ENCODE data around the gene RPS18. TPM values are rescaled to one million over a fixed set of nuclear protein-coding genes. Genes with fewer than 3 reads are reported as not detected.

RPS18 gene
- polyA plus RNA-seq, 1 of the 3 experiments (the other 2 are of a cell fraction): 12,112 TPM

DNA sequence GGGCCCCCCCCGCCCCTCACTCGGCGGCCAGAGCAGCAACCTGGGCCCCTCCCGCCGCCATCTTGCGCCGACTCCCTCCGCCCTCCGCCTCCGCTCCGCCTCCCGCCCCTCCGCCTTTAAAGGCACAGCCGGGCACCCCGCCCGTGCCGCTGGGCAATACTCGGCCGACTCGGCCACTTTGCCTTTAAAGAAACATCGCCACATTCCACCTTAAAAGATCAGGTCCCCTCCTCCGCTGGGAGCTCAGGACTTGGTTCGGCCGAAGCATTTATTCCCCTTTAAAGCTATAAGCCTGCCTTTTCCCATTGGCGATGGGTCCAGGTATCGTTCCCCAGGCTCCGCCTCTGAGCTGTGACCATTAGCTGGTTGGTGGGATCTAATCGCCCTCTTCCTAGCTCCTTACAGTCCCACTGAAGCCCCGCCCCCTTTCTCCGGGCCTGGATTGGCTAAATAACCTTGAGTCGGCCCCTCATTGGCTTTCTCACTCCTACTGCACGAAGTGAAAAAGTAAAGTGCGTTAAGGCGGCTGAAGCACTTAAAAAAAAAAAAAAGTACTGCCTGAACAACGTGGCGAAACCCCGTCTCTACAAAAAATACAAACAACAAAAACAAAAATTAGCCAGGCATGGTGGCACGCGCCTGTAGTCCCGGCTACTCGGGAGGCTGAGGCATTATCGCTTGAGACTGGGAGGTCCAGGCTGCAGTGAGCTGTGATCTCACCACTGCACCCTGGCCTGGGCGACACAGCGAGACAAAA, 46.0 kb downstream of the RPS18 start, which contains the start of gene ZBTB22 (continued):
- TF ChIP-seq, protein P1, sequence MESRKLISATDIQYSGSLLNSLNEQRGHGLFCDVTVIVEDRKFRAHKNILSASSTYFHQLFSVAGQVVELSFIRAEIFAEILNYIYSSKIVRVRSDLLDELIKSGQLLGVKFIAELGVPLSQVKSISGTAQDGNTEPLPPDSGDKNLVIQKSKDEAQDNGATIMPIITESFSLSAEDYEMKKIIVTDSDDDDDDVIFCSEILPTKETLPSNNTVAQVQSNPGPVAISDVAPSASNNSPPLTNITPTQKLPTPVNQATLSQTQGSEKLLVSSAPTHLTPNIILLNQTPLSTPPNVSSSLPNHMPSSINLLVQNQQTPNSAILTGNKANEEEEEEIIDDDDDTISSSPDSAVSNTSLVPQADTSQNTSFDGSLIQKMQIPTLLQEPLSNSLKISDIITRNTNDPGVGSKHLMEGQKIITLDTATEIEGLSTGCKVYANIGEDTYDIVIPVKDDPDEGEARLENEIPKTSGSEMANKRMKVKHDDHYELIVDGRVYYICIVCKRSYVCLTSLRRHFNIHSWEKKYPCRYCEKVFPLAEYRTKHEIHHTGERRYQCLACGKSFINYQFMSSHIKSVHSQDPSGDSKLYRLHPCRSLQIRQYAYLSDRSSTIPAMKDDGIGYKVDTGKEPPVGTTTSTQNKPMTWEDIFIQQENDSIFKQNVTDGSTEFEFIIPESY (IDR thresholded peaks at IDR 0.05; ENCODE audit: borderline replicate concordance, low read depth): no peak
- peak; percentile 50; the same call in 1 of the 2 replicates for TF ChIP-seq MXI1 (IDR thresholded peaks at IDR 0.05; ENCODE audit: low read depth, low read length)
- no peak for TF ChIP-seq RAD21 (IDR thresholded peaks at IDR 0.05; ENCODE audit: low read length)
- no peak for TF ChIP-seq NFIC (IDR thresholded peaks at IDR 0.05; ENCODE audit: borderline replicate concordance)
- TF ChIP-seq RFX5 (IDR thresholded peaks at IDR 0.05; ENCODE audit: low read length): peak; percentile 84
- TF ChIP-seq RCOR1 (IDR thresholded peaks at IDR 0.05; ENCODE audit: low read length): no peak
- no peak for TF ChIP-seq ELF1 (IDR thresholded peaks at IDR 0.05)
- TF ChIP-seq TCF12 (IDR thresholded peaks at IDR 0.05): no peak
- TF ChIP-seq SIN3A (IDR thresholded peaks at IDR 0.05; ENCODE audit: borderline replicate concordance, low read depth, low read length): no peak
- TF ChIP-seq SMC3 (IDR thresholded peaks at IDR 0.05; ENCODE audit: low read depth, low read length): no peak
- no peak; the same call in 1 of the 2 replicates for TF ChIP-seq JUND (IDR thresholded peaks at IDR 0.05)
- TF ChIP-seq RXRA (IDR thresholded peaks at IDR 0.05; ENCODE audit: borderline replicate concordance, low read depth): no peak

DNA sequence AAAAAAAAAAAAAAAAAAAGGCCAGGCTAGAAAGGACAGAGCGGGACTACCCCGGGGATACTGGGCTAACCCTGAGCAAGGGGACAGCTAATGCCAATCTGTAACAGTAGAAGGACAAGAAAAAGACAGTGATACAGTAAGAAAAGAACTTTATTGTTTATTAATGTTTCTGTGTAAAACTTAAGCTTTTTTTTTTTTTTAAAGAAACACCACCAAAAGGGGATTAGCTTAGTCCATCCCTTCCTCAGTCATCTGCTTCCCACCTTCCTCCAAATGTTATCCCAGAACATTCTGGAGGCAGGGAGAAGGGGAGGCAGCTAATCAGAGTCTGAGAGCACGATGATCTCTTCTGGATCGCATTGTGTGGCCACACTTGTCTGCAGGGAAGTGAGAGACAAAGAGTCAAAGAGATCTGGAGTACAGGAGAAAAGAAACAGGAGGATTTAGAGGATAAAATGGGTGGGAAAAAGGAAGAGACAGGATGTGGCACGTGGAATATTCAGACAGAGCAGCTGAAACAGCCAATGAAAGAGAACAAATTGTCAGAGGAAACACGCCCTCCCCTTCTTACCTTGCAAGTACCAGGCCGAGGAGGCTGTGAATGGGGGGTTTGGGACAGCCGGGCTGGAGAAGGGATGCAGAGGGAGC, 46.7 kb downstream of the RPS18 start:
- Histone ChIP-seq H3K4me3 (ENCODE audit: low read depth in 2 of 2, low read length in 1 of 2) (peak overlapping the region; percentile 56), H3K9me3 (no peaks in the 10 kb centered on the region), H4K20me1 (ENCODE audit: insufficient read depth) (no peaks in the 10 kb centered on the region), H3K27me3 (ENCODE audit: insufficient read depth) (no peaks in the 10 kb centered on the region), H3K36me3 (replicated peaks in 1 of 2; ENCODE audit: control insufficient read depth in 1 of 2, insufficient read depth in 2 of 2, low read length in 1 of 2) (peaks cover 19 to 27% of the 10 kb centered on the region in 2 experiments), H3F3A (replicated peaks; ENCODE audit: insufficient read depth) (peaks cover 45% of the 10 kb centered on the region), H3K4me1 (ENCODE audit: control insufficient read depth in 1 of 2, insufficient read depth in 2 of 2, low read depth in 1 of 2, low read length in 1 of 2) (peaks cover 29 to 54% of the 10 kb centered on the region in 2 experiments; a peak in 3 of 4 replicates), H3K9ac (peak overlapping the region; percentile 60; the same call in 1 of the 2 replicates), H3K27ac (ENCODE audit: low read depth in 2 of 2, low read length in 1 of 2) (peak overlapping the region; percentile 88 to 95), H3K9me2 (no peaks in the 10 kb centered on the region), H2AFZ (ENCODE audit: low read depth) (peak overlapping the region; percentile 28; the same call in 1 of the 2 replicates), H3K4me2 (peak overlapping the region; percentile 99), H3K79me2 (ENCODE audit: insufficient read depth) (peaks cover 57% of the 10 kb centered on the region)
- 54% methylated on average over 8 of the region's 8 CpGs for WGBS (ENCODE audit: low lambda C conversion rate)
- POLR2A ChIA-PET: interaction anchor here (0.8 to 1.9 kb wide), 7 partner anchors 8 to 347 kb away, joined by 3 to 11 read pairs (median 6); partner anchors contain the start of genes B3GALT4, PFDN6, RPS18 and VPS52
- CTCF ChIA-PET: interaction anchor here (1.0 to 4.5 kb wide), 7 partner anchors 19 to 364 kb away, joined by 3 to 16 read pairs (median 3); partner anchors contain the start of genes RPS18 and VPS52
- peak; percentile 18 for DNase-seq
- TF ChIP-seq TCF12 (IDR thresholded peaks at IDR 0.05): no peak
- no peak for TF ChIP-seq JUND (IDR thresholded peaks at IDR 0.05)
- TF ChIP-seq, protein P2, sequence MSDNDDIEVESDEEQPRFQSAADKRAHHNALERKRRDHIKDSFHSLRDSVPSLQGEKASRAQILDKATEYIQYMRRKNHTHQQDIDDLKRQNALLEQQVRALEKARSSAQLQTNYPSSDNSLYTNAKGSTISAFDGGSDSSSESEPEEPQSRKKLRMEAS (IDR thresholded peaks at IDR 0.05; ENCODE audit: low read depth): no peak
- TF ChIP-seq MXI1 (IDR thresholded peaks at IDR 0.05; ENCODE audit: low read depth, low read length): no peak
- no peak for TF ChIP-seq EP300 (IDR thresholded peaks at IDR 0.05; ENCODE audit: borderline replicate concordance in 1 of 2, low read depth in 1 of 2, low read length in 1 of 2)
- TF ChIP-seq YY1 (IDR thresholded peaks at IDR 0.05; ENCODE audit: low read depth): no peak
- no peak for TF ChIP-seq USF2 (IDR thresholded peaks at IDR 0.05; ENCODE audit: borderline replicate concordance, low read depth, low read length)
- TF ChIP-seq GATA2 (CRISPR knock-in tag; IDR thresholded peaks at IDR 0.05): no peak
- TF ChIP-seq IRF3 (IDR thresholded peaks at IDR 0.05; ENCODE audit: low read depth, low read length): no peak
- no peak for TF ChIP-seq TAF1 (IDR thresholded peaks at IDR 0.05; ENCODE audit: borderline replicate concordance, low read depth, low read length)
- no peak for TF ChIP-seq RCOR1 (IDR thresholded peaks at IDR 0.05; ENCODE audit: low read length)
- TF ChIP-seq, protein P3, sequence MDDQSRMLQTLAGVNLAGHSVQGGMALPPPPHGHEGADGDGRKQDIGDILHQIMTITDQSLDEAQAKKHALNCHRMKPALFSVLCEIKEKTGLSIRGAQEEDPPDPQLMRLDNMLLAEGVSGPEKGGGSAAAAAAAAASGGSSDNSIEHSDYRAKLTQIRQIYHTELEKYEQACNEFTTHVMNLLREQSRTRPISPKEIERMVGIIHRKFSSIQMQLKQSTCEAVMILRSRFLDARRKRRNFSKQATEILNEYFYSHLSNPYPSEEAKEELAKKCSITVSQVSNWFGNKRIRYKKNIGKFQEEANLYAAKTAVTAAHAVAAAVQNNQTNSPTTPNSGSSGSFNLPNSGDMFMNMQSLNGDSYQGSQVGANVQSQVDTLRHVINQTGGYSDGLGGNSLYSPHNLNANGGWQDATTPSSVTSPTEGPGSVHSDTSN (IDR thresholded peaks at IDR 0.05): no peak
- no peak for TF ChIP-seq FOSL2 (IDR thresholded peaks at IDR 0.05; ENCODE audit: borderline replicate concordance, low read depth)
- TF ChIP-seq CHD2 (IDR thresholded peaks at IDR 0.05; ENCODE audit: low read length, partially characterized antibody): no peak
- no peak for TF ChIP-seq FOXJ3 (CRISPR knock-in tag; IDR thresholded peaks at IDR 0.05)
